KMS-11 (cell line): ENCODE data around the gene ZFP64.

Experiments used
- H2AFZ ChIP-seq: fragments of 200-600 bp; sonication (generic); 2 replicates; pipeline ENCODE4 v1.6.1; 2016; ENCODE audit warnings: antibody characterized with exemption, mixed run types, low read depth
- H3K27ac ChIP-seq: fragments of 200-600 bp; sonication (generic); 2 replicates; pipeline ENCODE4 v1.6.1; 2016; ENCODE audit warnings: mild to moderate bottlenecking, mixed run types
- H3K27me3 ChIP-seq: fragments of 200-600 bp; sonication (generic); 2 replicates; pipeline ENCODE4 v1.6.1; 2017; ENCODE audit warnings: mild to moderate bottlenecking, low read depth, mixed run types, moderate library complexity; ENCODE audit not compliant: insufficient read depth
- H3K36me3 ChIP-seq: fragments of 200-600 bp; sonication (generic); 2 replicates; pipeline ENCODE4 v1.6.1; 2017; ENCODE audit warnings: mild to moderate bottlenecking, mixed run types; ENCODE audit not compliant: insufficient read depth
- H3K4me1 ChIP-seq: fragments of 200-600 bp; sonication (generic); 2 replicates; pipeline ENCODE4 v1.6.1; 2016; ENCODE audit warnings: mild to moderate bottlenecking, low read depth, mixed run types; ENCODE audit not compliant: poor library complexity, severe bottlenecking
- H3K4me2 ChIP-seq: fragments of 200-600 bp; sonication (generic); 2 replicates; pipeline ENCODE4 v1.7.0; 2016; ENCODE audit warnings: mild to moderate bottlenecking, mixed run types
- H3K4me3 ChIP-seq: fragments of 200-600 bp; sonication (generic); IDR thresholded peaks from 2 replicates; pipeline ENCODE4 v1.6.1; 2017; ENCODE audit warnings: low read depth, low read length, mixed read lengths; ENCODE audit not compliant: insufficient read depth
- H3K79me2 ChIP-seq: fragments of 200-600 bp; sonication (generic); 2 replicates; pipeline ENCODE4 v1.6.1; 2016; ENCODE audit warnings: low read depth, mixed run types; ENCODE audit not compliant: insufficient read depth
- H3K9ac ChIP-seq: fragments of 200-600 bp; sonication (generic); 2 replicates; pipeline ENCODE4 v1.6.1; 2016; ENCODE audit warnings: mild to moderate bottlenecking, mixed run types
- H4K20me1 ChIP-seq: fragments of 200-600 bp; sonication (generic); 2 replicates; pipeline ENCODE4 v1.6.1; 2016; ENCODE audit warnings: mild to moderate bottlenecking, mixed run types; ENCODE audit not compliant: insufficient read depth
- CTCF ChIP-seq: fragments of 200-600 bp; sonication (generic); conservative IDR thresholded peaks from 2 replicates; pipeline ENCODE4 v1.6.1; 2017; ENCODE audit warnings: low read depth, mild to moderate bottlenecking, antibody characterized with exemption, low read length, moderate library complexity, mixed read lengths

The ZFP64 gene

GRCh38 chr20:52152921-52153320 is 38.7 kb downstream of the ZFP64 start:
- no peak overlapping the region for H3K27ac ChIP-seq
- no peaks in the 10 kb centered on the region for H3K27me3 ChIP-seq
- no peaks in the 10 kb centered on the region for H3K79me2 ChIP-seq
- no peak overlapping the region for H2AFZ ChIP-seq
- no peak overlapping the region for H3K9ac ChIP-seq
- peaks cover 4% of the 10 kb centered on the region; the same call in 1 of the 2 replicates for H3K36me3 ChIP-seq
- TF ChIP-seq CTCF: no peak
- no peaks in the 10 kb centered on the region for H4K20me1 ChIP-seq
- no peaks in the 10 kb centered on the region for H3K4me1 ChIP-seq
- no peak overlapping the region for H3K4me2 ChIP-seq
- H3K4me3 ChIP-seq: no peak overlapping the region

DNA sequence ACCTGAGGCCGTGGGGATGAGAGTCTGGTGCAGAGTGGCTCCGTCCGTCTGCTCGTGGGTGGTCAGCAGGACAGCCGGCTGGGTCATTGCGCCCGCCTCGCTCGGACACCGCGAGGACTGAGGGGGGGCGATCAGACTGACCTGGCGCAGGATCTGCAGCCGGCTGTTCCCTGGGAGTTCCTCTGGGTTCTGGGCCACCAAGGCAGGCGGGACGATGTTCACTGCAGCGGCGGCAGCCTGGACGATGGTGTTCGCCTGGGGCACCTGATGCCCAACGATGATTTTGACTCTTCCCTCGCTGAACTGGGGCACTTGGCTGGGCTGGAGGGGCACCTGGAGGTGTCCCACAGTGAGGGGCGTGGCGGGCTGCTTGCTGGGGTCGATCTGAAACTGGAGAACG is 39.2 kb downstream of the ZFP64 start:
- no peak overlapping the region for H3K9ac ChIP-seq
- H3K4me1 ChIP-seq: no peaks in the 10 kb centered on the region

DNA sequence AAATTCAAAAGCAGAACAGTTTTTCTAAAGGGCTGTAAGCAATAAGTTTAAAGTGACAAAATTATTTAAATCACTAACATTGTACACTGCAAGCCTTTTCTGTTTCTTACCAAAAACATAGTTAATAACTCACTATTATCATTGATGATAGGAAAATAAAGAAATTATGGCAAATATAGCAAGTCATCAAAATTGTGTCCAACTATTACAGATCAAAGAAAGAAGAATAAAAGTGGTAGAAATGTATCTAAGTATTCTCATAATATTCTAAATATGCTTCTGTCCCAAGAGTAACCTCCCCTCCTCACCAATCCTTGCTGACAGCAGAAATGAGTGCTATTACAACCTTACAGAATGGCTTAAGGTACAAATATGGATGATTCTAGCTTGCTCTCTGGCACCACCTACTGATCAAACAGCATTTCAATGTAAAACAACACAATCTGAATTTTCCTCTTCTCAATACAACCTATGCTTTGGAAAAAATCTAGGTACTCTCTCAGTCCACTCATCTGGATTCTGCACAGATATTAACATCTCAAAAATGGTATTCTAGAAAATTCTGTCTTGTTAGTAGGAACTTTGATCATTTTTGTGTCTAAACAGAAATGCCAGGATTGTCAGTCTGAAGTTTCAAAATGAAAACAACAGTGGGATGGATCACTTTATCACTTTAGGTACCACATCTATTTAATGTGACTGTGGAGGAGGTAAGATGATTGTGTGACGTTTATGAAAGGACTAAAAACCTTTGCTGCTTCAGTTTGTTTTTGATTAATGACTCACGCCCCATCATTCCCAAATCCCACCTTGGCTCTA is 40.9 kb downstream of the ZFP64 start:
- Histone ChIP-seq H2AFZ (no peak overlapping the region), H3K4me1 (no peaks in the 10 kb centered on the region), H3K27me3 (no peaks in the 10 kb centered on the region), H3K4me3 (no peak overlapping the region), H3K4me2 (no peak overlapping the region), H3K79me2 (no peaks in the 10 kb centered on the region), H3K27ac (no peak overlapping the region), H3K9ac (no peak overlapping the region), H3K36me3 (peaks cover 3% of the 10 kb centered on the region; the same call in 1 of the 2 replicates), H4K20me1 (no peaks in the 10 kb centered on the region)
- peak; percentile 89 for TF ChIP-seq CTCF

More for the DNA sequence above, 39.2 kb downstream of the ZFP64 start:
- TF ChIP-seq CTCF: no peak
- Histone ChIP-seq H3K27ac (no peak overlapping the region), H3K4me2 (no peak overlapping the region), H3K4me3 (no peak overlapping the region), H4K20me1 (no peaks in the 10 kb centered on the region), H3K79me2 (no peaks in the 10 kb centered on the region), H3K27me3 (no peaks in the 10 kb centered on the region), H2AFZ (no peak overlapping the region), H3K36me3 (no peaks in the 10 kb centered on the region; the same call in 1 of the 2 replicates)

DNA sequence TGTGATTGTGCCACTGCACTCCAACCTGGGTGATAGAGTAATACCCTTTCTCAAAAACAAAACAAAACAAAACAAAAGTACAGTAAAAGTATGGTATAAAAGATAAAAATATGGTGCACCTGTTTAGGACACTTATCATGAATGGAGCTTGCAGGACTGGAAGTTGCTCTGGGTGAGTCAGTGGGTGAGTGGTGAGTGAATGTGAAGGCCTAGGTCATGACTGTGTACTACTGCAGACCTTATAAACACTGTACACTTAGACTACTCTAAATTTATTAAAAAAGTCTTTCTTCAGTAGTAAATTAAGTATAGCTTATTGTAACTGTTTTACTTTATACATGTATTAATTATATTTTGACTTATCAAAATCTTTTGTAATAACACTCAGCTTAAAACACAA is 46.0 kb downstream of the ZFP64 start:
- no peak overlapping the region for H3K4me3 ChIP-seq
- no peaks in the 10 kb centered on the region for H3K79me2 ChIP-seq
- no peak overlapping the region for H2AFZ ChIP-seq
- no peaks in the 10 kb centered on the region for H3K4me1 ChIP-seq
- TF ChIP-seq CTCF: no peak
- H4K20me1 ChIP-seq: no peaks in the 10 kb centered on the region
- H3K9ac ChIP-seq: no peak overlapping the region
- no peak overlapping the region for H3K4me2 ChIP-seq
- no peaks in the 10 kb centered on the region for H3K27me3 ChIP-seq
- H3K36me3 ChIP-seq: 0 out of 2 replicates have a peak, but pooled peaks cover 3% of the 10 kb centered on the region
- no peak overlapping the region for H3K27ac ChIP-seq
